Stimulated activated CD4-positive, alpha-beta T cell treated with anti-CD3 and anti-CD28 coated beads, TNF-alpha, amount 100 ng/mL, for 24 hours (primary cell): Measurements from ENCODE around the gene PFKM.

Source experiments
- DNase-seq, 3 experiments: peaks; one replicate each; pipeline ENCODE4 v3.0.0-alpha.2; 2020; ENCODE audit warnings: low read depth in 3 of 3

Gene PFKM

DNA sequence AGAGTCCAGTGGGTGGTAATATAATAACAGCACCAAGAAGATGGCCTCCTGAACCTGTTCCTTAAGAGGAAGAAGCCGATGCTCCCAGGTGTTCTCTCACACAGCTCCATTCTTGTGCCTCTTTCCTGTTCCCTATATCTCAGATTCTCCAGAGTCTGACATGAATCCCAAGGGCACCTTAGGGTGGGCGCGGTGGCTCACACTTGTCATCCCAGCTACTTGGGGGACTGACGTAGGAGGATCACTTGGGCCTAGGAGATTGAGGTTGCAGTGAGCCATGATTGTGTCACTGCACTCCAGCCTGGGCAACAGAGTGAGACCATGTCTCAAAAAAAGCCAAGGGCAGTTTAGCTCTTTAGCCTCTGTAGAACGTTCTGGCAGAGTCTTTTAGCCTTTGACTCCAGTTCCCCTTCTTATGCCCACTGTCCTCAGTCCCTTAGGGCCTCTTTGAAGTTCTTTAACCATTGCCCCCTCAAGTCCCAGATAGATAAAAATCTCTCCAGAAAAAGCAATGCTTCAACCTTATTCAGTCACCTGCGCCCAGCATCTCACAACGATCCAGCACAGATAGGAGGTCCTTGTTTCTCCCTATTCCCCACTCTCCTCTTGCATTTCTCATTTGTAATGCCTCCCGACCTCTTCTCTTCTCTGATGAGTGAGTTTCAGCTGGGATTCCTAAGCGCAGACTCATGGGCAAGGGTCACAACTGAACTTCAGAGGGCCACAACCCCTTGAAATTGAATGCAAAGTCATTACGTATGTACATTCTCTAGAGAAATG is 68.9 kb downstream of the PFKM start:
- DNase-seq, result no peak

DNA sequence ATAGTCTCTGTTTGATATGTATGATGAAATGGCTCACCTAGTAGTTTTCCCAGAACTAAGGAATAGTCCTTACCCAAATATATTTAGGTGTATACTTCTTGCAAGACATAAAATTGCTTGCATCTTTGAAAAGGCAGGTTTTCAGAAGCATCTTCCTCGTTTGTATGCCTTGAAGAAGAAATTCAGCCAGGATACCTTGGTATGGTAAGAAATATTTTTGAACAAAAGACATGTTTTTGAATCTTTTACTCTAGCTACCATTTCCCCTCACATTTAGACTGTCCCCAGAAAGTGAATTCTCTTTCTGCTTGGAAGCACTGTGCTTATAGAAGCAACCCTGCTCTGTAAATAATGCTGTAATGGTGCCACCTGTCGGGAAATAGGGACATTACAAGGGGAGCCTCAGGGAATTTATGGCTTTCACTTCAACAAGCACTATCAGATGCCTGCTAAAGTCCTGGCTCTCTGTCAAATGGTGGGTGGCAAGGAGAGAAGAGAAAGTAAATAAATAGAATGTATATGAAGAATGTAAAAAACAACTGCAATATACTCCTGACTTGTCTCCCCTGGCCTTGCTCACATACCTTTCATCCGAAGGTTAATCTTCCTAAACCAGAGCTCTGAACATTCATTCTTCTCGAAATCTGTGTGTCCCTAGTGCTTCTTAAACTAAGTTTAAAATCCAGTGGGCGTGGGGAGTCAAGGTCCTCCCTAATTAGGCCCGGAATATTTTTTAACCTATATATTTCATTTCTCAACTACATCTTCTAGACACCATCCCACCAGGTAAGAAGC is 70.4 kb downstream of the PFKM start:
- peak in 2 of 3 experiments; percentile 60 to 62 for DNase-seq

DNA sequence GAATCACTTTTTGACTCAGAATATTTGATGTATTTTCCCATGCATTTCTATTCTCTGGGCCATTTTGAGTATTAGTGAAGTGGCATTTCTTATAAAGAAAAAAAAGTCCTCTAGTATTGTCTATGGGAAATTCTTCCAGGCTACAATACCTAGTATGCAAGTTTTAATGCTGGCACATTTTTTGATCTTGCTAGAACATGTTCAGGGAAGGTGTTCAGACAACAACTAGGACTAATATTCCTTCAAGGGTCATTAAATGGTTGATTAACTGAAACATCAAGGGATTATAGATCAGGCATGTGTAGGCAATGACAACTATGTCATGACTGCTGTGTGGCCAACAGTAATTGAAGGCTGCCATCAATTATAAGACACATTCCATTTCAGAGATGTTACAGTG is 71.9 kb downstream of the PFKM start:
- DNase-seq, result no peak

DNA sequence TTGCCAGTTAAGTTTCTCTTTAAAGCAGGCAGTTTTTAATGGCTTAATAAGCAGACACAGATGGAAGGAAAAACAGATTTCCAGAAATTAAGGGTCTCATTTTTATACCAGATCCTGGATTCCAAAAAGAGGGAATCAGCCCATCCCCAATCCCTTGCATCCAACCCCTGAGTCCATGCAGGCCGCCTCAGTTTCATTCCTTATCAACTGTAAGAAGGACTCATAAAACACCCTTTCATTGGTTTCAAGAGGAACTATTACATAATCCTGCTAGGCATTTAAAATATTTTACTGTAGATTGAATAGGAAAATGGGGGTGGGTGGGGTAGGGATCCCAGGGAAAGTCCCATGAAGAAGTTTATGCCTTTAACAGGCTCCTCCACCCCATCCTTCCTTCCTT is 73.7 kb downstream of the PFKM start:
- no peak for DNase-seq

DNA sequence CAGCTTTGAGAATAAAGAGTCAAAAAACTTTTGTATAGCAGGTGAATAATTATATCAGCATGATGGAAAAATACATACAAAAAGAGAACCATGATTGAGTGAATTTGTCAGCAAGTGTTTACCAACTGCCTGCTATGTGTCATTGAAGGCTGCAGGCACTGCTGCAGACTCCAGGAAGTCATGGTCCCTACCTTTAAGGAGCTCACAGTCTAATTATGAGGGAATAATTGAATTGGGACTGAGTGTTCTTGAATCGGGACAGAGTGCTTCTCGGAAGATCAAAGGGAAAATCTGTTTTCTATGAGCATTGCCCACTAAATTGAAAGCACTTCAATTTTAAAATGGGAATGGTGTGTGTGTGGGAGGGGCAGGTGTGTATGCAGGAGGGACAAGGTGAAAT is 74.5 kb downstream of the PFKM start:
- no peak for DNase-seq

DNA sequence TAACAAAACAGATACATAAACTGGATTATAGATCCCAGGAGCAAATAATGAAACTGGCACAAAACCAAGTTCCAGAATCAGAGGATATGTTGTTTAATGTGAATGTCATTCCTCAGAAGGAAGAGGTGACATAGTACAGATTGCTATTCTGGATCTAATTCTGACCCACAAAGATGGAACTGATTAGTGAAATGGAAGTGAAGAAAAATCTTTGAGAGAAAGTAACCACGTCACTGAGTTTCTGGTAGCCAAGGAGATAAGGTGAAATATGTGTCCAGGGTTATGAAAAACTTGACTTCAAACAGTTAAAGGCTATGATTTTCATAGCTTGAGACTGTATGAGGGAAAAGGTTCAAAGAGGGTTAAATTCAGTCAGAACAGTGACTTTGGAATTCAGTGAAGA is 75.6 kb downstream of the PFKM start:
- no peak for DNase-seq
